WTC11 (cell line): Measurements from ENCODE around the gene CASD1. TPM values are rescaled to one million over a fixed set of nuclear protein-coding genes. Genes with fewer than 3 reads are reported as not detected.

Experiments
- ATAC-seq: fragments of 200-7000 bp; cut with Tn5 transposase; 2 replicates; pipeline ENCODE4 v1.10.0; 2021; ENCODE audit warnings: mild to moderate bottlenecking, moderate library complexity
- CTCF ChIA-PET: fragments of 300-600 bp; sonication (Branson Sonifier 250); formaldehyde crosslinking; loops from one replicate; lab custom pipeline; 2021; ENCODE audit warnings: antibody characterized with exemption; lab: Charles Lee
- POLR2A ChIA-PET: fragments of 350-600 bp; sonication (Branson Sonifier 250); formaldehyde crosslinking; loops from one replicate; lab custom pipeline; 2021; ENCODE audit warnings: antibody characterized with exemption; lab: Charles Lee
- DNase-seq: peaks from one replicate; pipeline ENCODE4 v3.0.0; 2021; ENCODE audit warnings: low spot score
- H3K27ac Mint-ChIP-seq: 2 replicates; pipeline ENCODE4 v1.8.0; 2021; ENCODE audit warnings: mixed read lengths
- H3K27me3 Mint-ChIP-seq: 2 replicates; pipeline ENCODE4 v1.8.0; 2021; ENCODE audit warnings: low read depth, mild to moderate bottlenecking, moderate library complexity, mixed read lengths
- H3K36me3 Mint-ChIP-seq: 2 replicates; pipeline ENCODE4 v1.8.0; 2021; ENCODE audit warnings: mixed read lengths
- H3K4me1 Mint-ChIP-seq: 2 replicates; pipeline ENCODE4 v1.8.0; 2022; ENCODE audit warnings: mixed read lengths
- H3K4me3 Mint-ChIP-seq: 2 replicates; pipeline ENCODE4 v1.8.0; 2021; ENCODE audit warnings: mild to moderate bottlenecking, moderate library complexity, mixed read lengths
- H3K9me3 Mint-ChIP-seq: 2 replicates; pipeline ENCODE4 v1.8.0; 2021; ENCODE audit warnings: mixed read lengths
- EMX1 ChIP-seq: fragments of 250-450 bp; sonication (Bioruptor Pico); IDR thresholded peaks from 2 replicates; pipeline ENCODE4 v1.8.0; 2021; ENCODE audit warnings: mild to moderate bottlenecking
- ETV6 ChIP-seq: sonication (generic); formaldehyde crosslinking; IDR thresholded peaks from 2 replicates; pipeline ENCODE4 v1.8.1; 2022; ENCODE audit warnings: mild to moderate bottlenecking, missing genetic modification reagents
- FOXJ3 ChIP-seq: sonication (generic); formaldehyde crosslinking; IDR thresholded peaks from 2 replicates; pipeline ENCODE4 v1.9.0; 2021; ENCODE audit warnings: missing genetic modification reagents, mild to moderate bottlenecking, borderline replicate concordance
- GRHL2 ChIP-seq: fragments of 250-450 bp; sonication (Bioruptor Pico); IDR thresholded peaks from 2 replicates; pipeline ENCODE4 v1.8.0; 2022; ENCODE audit warnings: mild to moderate bottlenecking, moderate library complexity; ENCODE audit not compliant: insufficient replicate concordance, severe bottlenecking
- JAZF1 ChIP-seq: fragments of 250-450 bp; sonication (Bioruptor Pico); IDR thresholded peaks from 2 replicates; pipeline ENCODE4 v1.9.0; 2021; ENCODE audit warnings: moderate library complexity, mild to moderate bottlenecking, inconsistent platforms
- KAT7 ChIP-seq: sonication (generic); formaldehyde crosslinking; IDR thresholded peaks from 2 replicates; pipeline ENCODE4 v1.8.1; 2023; ENCODE audit warnings: missing genetic modification reagents, mild to moderate bottlenecking, borderline replicate concordance
- MAX ChIP-seq: sonication (generic); formaldehyde crosslinking; IDR thresholded peaks from 2 replicates; pipeline ENCODE4 v1.8.0; 2022; ENCODE audit warnings: mild to moderate bottlenecking, missing genetic modification reagents
- NFE2L1 ChIP-seq: sonication (generic); formaldehyde crosslinking; IDR thresholded peaks from 2 replicates; pipeline ENCODE4 v1.8.1; 2023; ENCODE audit warnings: missing genetic modification reagents
- NR2C2 ChIP-seq: sonication (generic); formaldehyde crosslinking; IDR thresholded peaks from 2 replicates; pipeline ENCODE4 v1.8.0; 2022; ENCODE audit warnings: mild to moderate bottlenecking, missing genetic modification reagents
- PRRX2 ChIP-seq: fragments of 250-450 bp; sonication (Bioruptor Pico); IDR thresholded peaks from 2 replicates; pipeline ENCODE4 v1.8.0; 2021; ENCODE audit warnings: mild to moderate bottlenecking
- RELA ChIP-seq: sonication (generic); formaldehyde crosslinking; IDR thresholded peaks from 2 replicates; pipeline ENCODE4 v1.8.1; 2022; ENCODE audit warnings: missing genetic modification reagents, mild to moderate bottlenecking, borderline replicate concordance
- SOX15 ChIP-seq: fragments of 250-450 bp; sonication (Bioruptor Pico); IDR thresholded peaks from 2 replicates; pipeline ENCODE4 v1.9.0; 2021; ENCODE audit warnings: mild to moderate bottlenecking
- SP1 ChIP-seq: sonication (generic); formaldehyde crosslinking; conservative IDR thresholded peaks from 2 replicates; pipeline ENCODE4 v1.8.1; 2022; ENCODE audit warnings: missing genetic modification reagents
- TCF7 ChIP-seq: sonication (generic); formaldehyde crosslinking; IDR thresholded peaks from 2 replicates; pipeline ENCODE4 v1.8.0; 2022; ENCODE audit warnings: mild to moderate bottlenecking, low read depth, missing genetic modification reagents, moderate library complexity
- ZBTB21 ChIP-seq: sonication (generic); formaldehyde crosslinking; IDR thresholded peaks from 2 replicates; pipeline ENCODE4 v1.8.1; 2023; ENCODE audit warnings: mild to moderate bottlenecking, missing genetic modification reagents, borderline replicate concordance
- ZNF317 ChIP-seq: sonication (generic); formaldehyde crosslinking; IDR thresholded peaks from 2 replicates; pipeline ENCODE4 v1.8.1; 2023; ENCODE audit warnings: low read depth, mild to moderate bottlenecking, moderate library complexity, missing genetic modification reagents, borderline replicate concordance
- total RNA-seq: library from RNA; stranded (reverse); gene quantifications from 3 replicates; pipeline ENCODE4 v1.2.3, GENCODE V29; 2021
- TF ChIP-seq, protein P1 (sequence below): sonication (generic); formaldehyde crosslinking; IDR thresholded peaks from 2 replicates; pipeline ENCODE4 v1.8.1; 2023; ENCODE audit warnings: mild to moderate bottlenecking, missing genetic modification reagents
- TF ChIP-seq, protein P2 (sequence below): sonication (generic); formaldehyde crosslinking; IDR thresholded peaks from 2 replicates; pipeline ENCODE4 v1.8.0; 2023; ENCODE audit warnings: missing genetic modification reagents
- TF ChIP-seq, protein P3 (sequence below): fragments of 250-450 bp; sonication (Bioruptor Pico); IDR thresholded peaks from 2 replicates; pipeline ENCODE4 v1.8.0; 2021; ENCODE audit warnings: mild to moderate bottlenecking
- TF ChIP-seq, protein P4 (sequence below): sonication (generic); formaldehyde crosslinking; IDR thresholded peaks from 2 replicates; pipeline ENCODE4 v1.8.0; 2022; ENCODE audit warnings: mild to moderate bottlenecking, missing genetic modification reagents
- TF ChIP-seq, protein P5 (sequence below): sonication (generic); formaldehyde crosslinking; IDR thresholded peaks from 2 replicates; pipeline ENCODE4 v1.8.1; 2023; ENCODE audit warnings: mild to moderate bottlenecking, missing genetic modification reagents, moderate library complexity
- TF ChIP-seq, protein P6 (sequence below): fragments of 250-450 bp; sonication (Bioruptor Pico); conservative IDR thresholded peaks from 2 replicates; pipeline ENCODE4 v1.9.0; 2021; ENCODE audit warnings: mild to moderate bottlenecking
- TF ChIP-seq, protein P7 (sequence below): fragments of 250-450 bp; sonication (Bioruptor Pico); IDR thresholded peaks from 2 replicates; pipeline ENCODE4 v1.9.0; 2021; ENCODE audit warnings: mild to moderate bottlenecking

Gene CASD1
- total RNA-seq, 1 experiment from 2014 or later: 19.5 TPM

GRCh38 chr7:94478648-94479214 is 30.9 kb upstream of the CASD1 start (continued):
- TF ChIP-seq, protein P1, sequence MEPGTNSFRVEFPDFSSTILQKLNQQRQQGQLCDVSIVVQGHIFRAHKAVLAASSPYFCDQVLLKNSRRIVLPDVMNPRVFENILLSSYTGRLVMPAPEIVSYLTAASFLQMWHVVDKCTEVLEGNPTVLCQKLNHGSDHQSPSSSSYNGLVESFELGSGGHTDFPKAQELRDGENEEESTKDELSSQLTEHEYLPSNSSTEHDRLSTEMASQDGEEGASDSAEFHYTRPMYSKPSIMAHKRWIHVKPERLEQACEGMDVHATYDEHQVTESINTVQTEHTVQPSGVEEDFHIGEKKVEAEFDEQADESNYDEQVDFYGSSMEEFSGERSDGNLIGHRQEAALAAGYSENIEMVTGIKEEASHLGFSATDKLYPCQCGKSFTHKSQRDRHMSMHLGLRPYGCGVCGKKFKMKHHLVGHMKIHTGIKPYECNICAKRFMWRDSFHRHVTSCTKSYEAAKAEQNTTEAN (CRISPR knock-in tag): no peak
- TF ChIP-seq MAX (CRISPR knock-in tag): no peak
- no peak for TF ChIP-seq TCF7 (CRISPR knock-in tag)
- TF ChIP-seq, protein P2, sequence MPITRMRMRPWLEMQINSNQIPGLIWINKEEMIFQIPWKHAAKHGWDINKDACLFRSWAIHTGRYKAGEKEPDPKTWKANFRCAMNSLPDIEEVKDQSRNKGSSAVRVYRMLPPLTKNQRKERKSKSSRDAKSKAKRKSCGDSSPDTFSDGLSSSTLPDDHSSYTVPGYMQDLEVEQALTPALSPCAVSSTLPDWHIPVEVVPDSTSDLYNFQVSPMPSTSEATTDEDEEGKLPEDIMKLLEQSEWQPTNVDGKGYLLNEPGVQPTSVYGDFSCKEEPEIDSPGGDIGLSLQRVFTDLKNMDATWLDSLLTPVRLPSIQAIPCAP (CRISPR knock-in tag): no peak
- no peak for TF ChIP-seq JAZF1 (CRISPR knock-in tag)
- no peak for TF ChIP-seq KAT7
- TF ChIP-seq GRHL2 (CRISPR knock-in tag): no peak
- no peak for TF ChIP-seq EMX1 (CRISPR knock-in tag)
- no peak for TF ChIP-seq NFE2L1 (CRISPR knock-in tag)

- Mint-ChIP-seq H3K4me1 (no peaks in the 10 kb centered on the region), H3K27ac (no peak overlapping the region), H3K4me3 (no peak overlapping the region), H3K36me3 (no peaks in the 10 kb centered on the region), H3K9me3 (peaks cover 4% of the 10 kb centered on the region), H3K27me3 (no peaks in the 10 kb centered on the region)
- POLR2A ChIA-PET: no interaction called here
- TF ChIP-seq SP1 (no peak), SOX15 (no peak), ZBTB21 (CRISPR knock-in tag) (no peak), ETV6 (CRISPR knock-in tag) (no peak), GRHL2 (CRISPR knock-in tag) (no peak), TCF7 (CRISPR knock-in tag) (no peak), ZNF317 (no peak)
- TF ChIP-seq, protein P3, sequence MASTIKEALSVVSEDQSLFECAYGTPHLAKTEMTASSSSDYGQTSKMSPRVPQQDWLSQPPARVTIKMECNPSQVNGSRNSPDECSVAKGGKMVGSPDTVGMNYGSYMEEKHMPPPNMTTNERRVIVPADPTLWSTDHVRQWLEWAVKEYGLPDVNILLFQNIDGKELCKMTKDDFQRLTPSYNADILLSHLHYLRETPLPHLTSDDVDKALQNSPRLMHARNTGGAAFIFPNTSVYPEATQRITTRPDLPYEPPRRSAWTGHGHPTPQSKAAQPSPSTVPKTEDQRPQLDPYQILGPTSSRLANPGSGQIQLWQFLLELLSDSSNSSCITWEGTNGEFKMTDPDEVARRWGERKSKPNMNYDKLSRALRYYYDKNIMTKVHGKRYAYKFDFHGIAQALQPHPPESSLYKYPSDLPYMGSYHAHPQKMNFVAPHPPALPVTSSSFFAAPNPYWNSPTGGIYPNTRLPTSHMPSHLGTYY (CRISPR knock-in tag): no peak
- TF ChIP-seq, protein P1 (CRISPR knock-in tag): no peak
- CTCF ChIA-PET: interaction anchor here (0.8 kb wide), 1 partner anchor 32 kb away, joined by 3 read pairs; no protein-coding TSS in a partner anchor
- ATAC-seq (no peak), DNase-seq (no peak)
These were observed 28.3 kb upstream of the CASD1 start for GRCh38 chr7:94481279-94481678.

GRCh38 chr7:94482796-94483195 is 26.8 kb upstream of the CASD1 start:
- Mint-ChIP-seq H3K4me1 (no peaks in the 10 kb centered on the region), H3K27ac (no peak overlapping the region), H3K36me3 (no peaks in the 10 kb centered on the region), H3K9me3 (peaks cover 5% of the 10 kb centered on the region), H3K4me3 (no peak overlapping the region), H3K27me3 (no peaks in the 10 kb centered on the region)
- no peak for ATAC-seq
- DNase-seq: no peak
- POLR2A ChIA-PET: interaction anchor here (0.7 to 1.0 kb wide), 2 partner anchors 11 to 137 kb away, joined by 4 to 8 read pairs; no protein-coding TSS in a partner anchor
- CTCF ChIA-PET: no interaction called here
- TF ChIP-seq TCF7 (CRISPR knock-in tag): no peak
- TF ChIP-seq, protein P4, sequence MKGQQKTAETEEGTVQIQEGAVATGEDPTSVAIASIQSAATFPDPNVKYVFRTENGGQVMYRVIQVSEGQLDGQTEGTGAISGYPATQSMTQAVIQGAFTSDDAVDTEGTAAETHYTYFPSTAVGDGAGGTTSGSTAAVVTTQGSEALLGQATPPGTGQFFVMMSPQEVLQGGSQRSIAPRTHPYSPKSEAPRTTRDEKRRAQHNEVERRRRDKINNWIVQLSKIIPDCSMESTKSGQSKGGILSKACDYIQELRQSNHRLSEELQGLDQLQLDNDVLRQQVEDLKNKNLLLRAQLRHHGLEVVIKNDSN (CRISPR knock-in tag): no peak
- TF ChIP-seq NR2C2: no peak
- no peak for TF ChIP-seq KAT7
- no peak for TF ChIP-seq RELA (CRISPR knock-in tag)
- no peak for TF ChIP-seq FOXJ3
- no peak for TF ChIP-seq ZNF317
- TF ChIP-seq, protein P5, sequence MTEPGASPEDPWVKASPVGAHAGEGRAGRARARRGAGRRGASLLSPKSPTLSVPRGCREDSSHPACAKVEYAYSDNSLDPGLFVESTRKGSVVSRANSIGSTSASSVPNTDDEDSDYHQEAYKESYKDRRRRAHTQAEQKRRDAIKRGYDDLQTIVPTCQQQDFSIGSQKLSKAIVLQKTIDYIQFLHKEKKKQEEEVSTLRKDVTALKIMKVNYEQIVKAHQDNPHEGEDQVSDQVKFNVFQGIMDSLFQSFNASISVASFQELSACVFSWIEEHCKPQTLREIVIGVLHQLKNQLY (CRISPR knock-in tag): no peak
- TF ChIP-seq, protein P2 (CRISPR knock-in tag): no peak
- TF ChIP-seq, protein P6, sequence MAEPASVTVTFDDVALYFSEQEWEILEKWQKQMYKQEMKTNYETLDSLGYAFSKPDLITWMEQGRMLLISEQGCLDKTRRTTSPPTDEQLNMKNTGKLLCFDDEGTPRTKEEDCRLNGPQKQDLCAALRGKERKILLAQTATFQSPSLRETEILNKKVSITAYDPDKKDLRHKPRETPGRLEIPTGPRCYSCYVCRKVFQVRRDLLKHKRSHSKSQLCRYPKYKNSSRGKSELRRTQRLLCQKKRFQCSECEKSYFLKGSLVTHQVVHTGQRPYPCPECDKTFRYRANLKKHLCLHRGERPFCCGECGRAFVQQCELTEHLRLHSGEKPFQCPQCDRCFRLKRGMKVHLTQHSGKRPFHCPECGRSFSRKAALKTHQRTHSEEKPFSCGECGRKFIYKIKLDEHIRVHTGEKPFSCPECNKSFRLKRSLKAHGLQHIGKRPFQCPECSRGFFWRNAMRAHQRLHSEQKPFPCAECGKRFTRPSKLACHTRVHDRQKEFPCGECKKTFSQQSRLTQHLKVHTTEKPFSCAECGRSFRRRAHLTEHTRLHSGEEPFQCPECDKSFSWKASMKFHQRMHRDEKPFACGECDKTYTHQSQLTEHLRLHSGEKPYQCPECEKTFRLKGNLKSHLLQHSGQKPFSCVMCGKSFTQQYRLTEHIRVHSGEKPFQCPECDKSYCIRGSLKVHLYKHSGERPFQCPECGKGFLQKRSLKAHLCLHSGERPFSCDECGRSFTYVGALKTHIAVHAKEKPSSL: no peak
- no peak for TF ChIP-seq PRRX2 (CRISPR knock-in tag)
- TF ChIP-seq, protein P7, sequence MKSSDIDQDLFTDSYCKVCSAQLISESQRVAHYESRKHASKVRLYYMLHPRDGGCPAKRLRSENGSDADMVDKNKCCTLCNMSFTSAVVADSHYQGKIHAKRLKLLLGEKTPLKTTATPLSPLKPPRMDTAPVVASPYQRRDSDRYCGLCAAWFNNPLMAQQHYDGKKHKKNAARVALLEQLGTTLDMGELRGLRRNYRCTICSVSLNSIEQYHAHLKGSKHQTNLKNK: no peak
